ENCODE data around the gene RNF34. TPM values are rescaled to one million over a fixed set of nuclear protein-coding genes. Genes with fewer than 3 reads are reported as not detected.

The RNF34 gene
- total RNA-seq, 1 experiment from 2014 or later = 66.4 TPM

DNA sequence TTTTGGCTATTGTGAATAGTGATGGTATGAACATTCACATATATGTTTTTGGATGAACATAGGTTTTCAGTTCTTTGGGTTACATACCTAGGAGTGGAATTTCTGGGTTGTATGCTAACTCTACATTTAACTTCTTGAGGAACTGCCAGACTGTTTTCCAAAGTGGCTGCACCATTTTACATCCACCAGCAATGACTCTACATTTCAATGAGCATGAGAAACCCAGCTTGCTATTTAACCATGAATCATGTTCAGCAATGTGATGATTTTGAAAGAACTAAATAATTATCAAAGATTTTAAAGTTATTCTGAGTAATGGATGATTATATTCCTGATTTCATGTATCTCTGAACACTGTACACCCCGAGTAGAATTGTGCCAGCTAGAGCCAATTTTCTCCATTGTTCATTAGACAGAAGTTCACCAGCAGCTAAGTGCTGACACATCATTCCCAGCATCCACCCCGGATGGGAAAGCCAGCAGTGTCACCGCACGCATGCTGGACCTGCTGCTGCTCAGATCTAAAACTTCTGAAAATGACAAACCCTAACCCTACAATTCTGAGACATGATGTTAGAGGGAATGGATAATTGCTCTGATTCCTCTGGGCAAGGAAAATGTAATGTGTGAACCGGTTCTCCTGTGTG lies 34.4 kb upstream of the RNF34 start:
- no peak overlapping the region for H3K4me2 ChIP-seq (ENCODE audit: insufficient read depth, insufficient read length, low read length)

More for the DNA sequence above, 34.4 kb upstream of the RNF34 start:
- Histone ChIP-seq H4K5ac (ENCODE audit: insufficient read length, low read depth, low read length) (no peak overlapping the region), H2AFZ (ENCODE audit: low read length) (no peak overlapping the region), H3T11ph (ENCODE audit: low read length) (no peak overlapping the region), H2BK120ac (ENCODE audit: low read depth, low read length, poor library complexity, severe bottlenecking) (no peak overlapping the region), H3K23ac (ENCODE audit: insufficient read length, low read depth, low read length) (no peak overlapping the region), H2AK5ac (ENCODE audit: insufficient read length, low read length) (no peak overlapping the region), H3K9ac (ENCODE audit: extremely low read depth, insufficient read length, low read length) (no peak overlapping the region), H3K4me1 (ENCODE audit: insufficient read depth, low read length) (no peaks in the 10 kb centered on the region), H3K79me2 (ENCODE audit: insufficient read depth, low read length) (no peaks in the 10 kb centered on the region), H3K4ac (ENCODE audit: low read depth, low read length) (no peak overlapping the region), H4K91ac (ENCODE audit: insufficient read length, low read depth, low read length) (no peak overlapping the region), H3K56ac (ENCODE audit: insufficient read length, low read depth, low read length) (no peak overlapping the region), H3K9me3 (ENCODE audit: control insufficient read depth, low read depth, low read length) (no peaks in the 10 kb centered on the region), H2BK20ac (ENCODE audit: low read depth, low read length, poor library complexity, severe bottlenecking) (no peak overlapping the region), H2BK12ac (ENCODE audit: insufficient read length, low read depth, low read length) (no peak overlapping the region), H3K27ac (ENCODE audit: insufficient read length, low read depth, low read length) (no peak overlapping the region), H3K79me1 (ENCODE audit: insufficient read depth, low read depth, low read length, poor library complexity, severe bottlenecking) (no peaks in the 10 kb centered on the region), H4K8ac (replicated peaks; ENCODE audit: insufficient read length, low read depth, low read length) (no peak overlapping the region), H3K14ac (ENCODE audit: insufficient read depth, low read length) (no peak overlapping the region), H4K20me1 (ENCODE audit: control insufficient read depth, insufficient read depth, insufficient read length) (peaks cover 4% of the 10 kb centered on the region), H2BK15ac (ENCODE audit: low read depth, low read length) (no peak overlapping the region), H2BK5ac (ENCODE audit: insufficient read length, low read length) (no peak overlapping the region), H3K18ac (ENCODE audit: insufficient read length, low read depth, low read length) (no peak overlapping the region), H3K23me2 (ENCODE audit: insufficient read length, low read depth, low read length, poor library complexity, severe bottlenecking) (no peaks in the 10 kb centered on the region), H3K27me3 (ENCODE audit: insufficient read depth, low read length) (no peaks in the 10 kb centered on the region)
- no peaks in the 10 kb centered on the region for H3K9me3 Mint-ChIP-seq
- no peak overlapping the region; a peak in 1 of 7 replicates for H3K27ac Mint-ChIP-seq
- H3K27me3 Mint-ChIP-seq (ENCODE audit: low read depth) = peaks cover 11% of the 10 kb centered on the region
- no peaks in the 10 kb centered on the region for H3K4me1 Mint-ChIP-seq
- no peak for DNase-seq
- WGBS (ENCODE audit: extremely low coverage, insufficient read length, low lambda C conversion rate) = no CpG with 5 or more reads among the region's 5 CpGs
- H3K36me3 Mint-ChIP-seq (ENCODE audit: insufficient read depth in 1 of 3, low read depth in 3 of 3) = no peaks in the 10 kb centered on the region
- TF ChIP-seq, protein P1, sequence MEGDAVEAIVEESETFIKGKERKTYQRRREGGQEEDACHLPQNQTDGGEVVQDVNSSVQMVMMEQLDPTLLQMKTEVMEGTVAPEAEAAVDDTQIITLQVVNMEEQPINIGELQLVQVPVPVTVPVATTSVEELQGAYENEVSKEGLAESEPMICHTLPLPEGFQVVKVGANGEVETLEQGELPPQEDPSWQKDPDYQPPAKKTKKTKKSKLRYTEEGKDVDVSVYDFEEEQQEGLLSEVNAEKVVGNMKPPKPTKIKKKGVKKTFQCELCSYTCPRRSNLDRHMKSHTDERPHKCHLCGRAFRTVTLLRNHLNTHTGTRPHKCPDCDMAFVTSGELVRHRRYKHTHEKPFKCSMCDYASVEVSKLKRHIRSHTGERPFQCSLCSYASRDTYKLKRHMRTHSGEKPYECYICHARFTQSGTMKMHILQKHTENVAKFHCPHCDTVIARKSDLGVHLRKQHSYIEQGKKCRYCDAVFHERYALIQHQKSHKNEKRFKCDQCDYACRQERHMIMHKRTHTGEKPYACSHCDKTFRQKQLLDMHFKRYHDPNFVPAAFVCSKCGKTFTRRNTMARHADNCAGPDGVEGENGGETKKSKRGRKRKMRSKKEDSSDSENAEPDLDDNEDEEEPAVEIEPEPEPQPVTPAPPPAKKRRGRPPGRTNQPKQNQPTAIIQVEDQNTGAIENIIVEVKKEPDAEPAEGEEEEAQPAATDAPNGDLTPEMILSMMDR (conservative IDR thresholded peaks at IDR 0.05) = no peak
- no peak overlapping the region for H3K4me3 Mint-ChIP-seq

All from H9 (cell line).